Measurements from ENCODE around the gene SMYD1. TPM values are rescaled to one million over a fixed set of nuclear protein-coding genes. Genes with fewer than 3 reads are reported as not detected.

Gene SMYD1
- total RNA-seq, 4 donors from 2014 or later: 4.2 to 26.1 (median 14.9) TPM

GRCh38 chr2:88108796-88109195, 41.2 kb downstream of the SMYD1 start:
- intact Hi-C loops (cut with DNase I): no loop called here
- Histone ChIP-seq H3K27me3 (no peaks in the 10 kb centered on the region), H3K36me3 (peaks cover 0 to 59% (median 13%) of the 10 kb centered on the region in 4 donors), H3K9me3 (no peaks in the 10 kb centered on the region), H3K4me3 (no peak overlapping the region), H3K4me1 (no peaks in the 10 kb centered on the region), H3K27ac (replicated peaks in 1 of 4) (no peak overlapping the region)
- no peak for DNase-seq (ENCODE audit: extremely low spot score)
- WGBS: 66% methylated on average over 4 of the region's 4 CpGs
- TF ChIP-seq CTCF (IDR thresholded peaks at IDR 0.05) (no peak), POLR2A (IDR thresholded peaks at IDR 0.05; ENCODE audit: low read depth) (no peak), EP300 (IDR thresholded peaks at IDR 0.05) (no peak), POLR2AphosphoS5 (IDR thresholded peaks at IDR 0.05) (no peak)

GRCh38 chr2:88110830-88111229, 43.2 kb downstream of the SMYD1 start:
- no peak for DNase-seq (ENCODE audit: extremely low spot score)
- no peak overlapping the region for H3K27ac ChIP-seq (replicated peaks in 1 of 4)
- H3K36me3 ChIP-seq: peaks cover 0 to 49% (median 11%) of the 10 kb centered on the region in 4 donors
- no peaks in the 10 kb centered on the region for H3K4me1 ChIP-seq
- H3K4me3 ChIP-seq: no peak overlapping the region
- intact Hi-C loops (cut with DNase I): no loop called here
- WGBS: 81% methylated on average over 2 of the region's 2 CpGs
- TF ChIP-seq EP300 (IDR thresholded peaks at IDR 0.05): no peak
- no peak for TF ChIP-seq POLR2AphosphoS5 (IDR thresholded peaks at IDR 0.05)
- TF ChIP-seq POLR2A (IDR thresholded peaks at IDR 0.05; ENCODE audit: low read depth): no peak
- TF ChIP-seq CTCF (IDR thresholded peaks at IDR 0.05): no peak
- no peaks in the 10 kb centered on the region for H3K27me3 ChIP-seq
- no peaks in the 10 kb centered on the region for H3K9me3 ChIP-seq

- H3K27ac ChIP-seq (replicated peaks in 1 of 4): no peak overlapping the region
- no peak overlapping the region for H3K4me3 ChIP-seq
- no peaks in the 10 kb centered on the region for H3K9me3 ChIP-seq
- H3K36me3 ChIP-seq: peaks cover 0 to 38% (median 8%) of the 10 kb centered on the region in 4 donors
- WGBS: 82% methylated on average over 2 of the region's 2 CpGs
- no peak for DNase-seq (ENCODE audit: extremely low spot score)
- TF ChIP-seq POLR2A (IDR thresholded peaks at IDR 0.05; ENCODE audit: low read depth): no peak
- TF ChIP-seq CTCF (IDR thresholded peaks at IDR 0.05): no peak
- no peak for TF ChIP-seq EP300 (IDR thresholded peaks at IDR 0.05)
- TF ChIP-seq POLR2AphosphoS5 (IDR thresholded peaks at IDR 0.05): no peak
- no peaks in the 10 kb centered on the region for H3K27me3 ChIP-seq
- H3K4me1 ChIP-seq: no peaks in the 10 kb centered on the region
- intact Hi-C loops (cut with DNase I): no loop called here
Measured at GRCh38 chr2:88113069-88113468, 45.4 kb downstream of the SMYD1 start.

GRCh38 chr2:88114889-88115288, 47.3 kb downstream of the SMYD1 start:
- no peaks in the 10 kb centered on the region for H3K27me3 ChIP-seq
- no peaks in the 10 kb centered on the region for H3K9me3 ChIP-seq
- TF ChIP-seq POLR2A (IDR thresholded peaks at IDR 0.05; ENCODE audit: low read depth) (no peak), POLR2AphosphoS5 (IDR thresholded peaks at IDR 0.05) (no peak), CTCF (IDR thresholded peaks at IDR 0.05) (no peak), EP300 (IDR thresholded peaks at IDR 0.05) (no peak)
- no peaks in the 10 kb centered on the region for H3K4me1 ChIP-seq
- DNase-seq (ENCODE audit: extremely low spot score): no peak
- intact Hi-C loops (cut with DNase I): no loop called here
- H3K4me3 ChIP-seq: no peak overlapping the region
- H3K27ac ChIP-seq (replicated peaks in 1 of 4): no peak overlapping the region
- 62% methylated on average over 5 of the region's 5 CpGs for WGBS
- peaks cover 0 to 20% (median 4%) of the 10 kb centered on the region in 4 donors for H3K36me3 ChIP-seq

- DNase-seq (ENCODE audit: extremely low spot score): no peak
- peaks cover 0 to 10% (median 0%) of the 10 kb centered on the region in 4 donors for H3K36me3 ChIP-seq
- TF ChIP-seq EP300 (IDR thresholded peaks at IDR 0.05) (no peak), POLR2A (IDR thresholded peaks at IDR 0.05; ENCODE audit: low read depth) (no peak), POLR2AphosphoS5 (IDR thresholded peaks at IDR 0.05) (no peak), CTCF (IDR thresholded peaks at IDR 0.05) (no peak)
- 83% methylated on average over 10 of the region's 10 CpGs for WGBS
- no peak overlapping the region for H3K4me3 ChIP-seq
- intact Hi-C loops (cut with DNase I): no loop called here
- no peaks in the 10 kb centered on the region for H3K27me3 ChIP-seq
- no peak overlapping the region for H3K27ac ChIP-seq (replicated peaks in 1 of 4)
- H3K4me1 ChIP-seq: no peaks in the 10 kb centered on the region
- H3K9me3 ChIP-seq: no peaks in the 10 kb centered on the region
Measured at GRCh38 chr2:88115825-88116518, 48.3 kb downstream of the SMYD1 start.

Data from esophagus muscularis mucosa (tissue), 4 donors.